ENCODE measurements around the gene ENPP6. TPM values are rescaled to one million over a fixed set of nuclear protein-coding genes. Genes with fewer than 3 reads are reported as not detected.
"Not testable (repeated sequence)": the region's sequence is repeated elsewhere in the genome, so short reads cannot be mapped to it uniquely, and the experiment has no call there.

The ENPP6 gene
- total RNA-seq, 2 experiments from 2014 or later, result 0.47 to 0.75 TPM

DNA sequence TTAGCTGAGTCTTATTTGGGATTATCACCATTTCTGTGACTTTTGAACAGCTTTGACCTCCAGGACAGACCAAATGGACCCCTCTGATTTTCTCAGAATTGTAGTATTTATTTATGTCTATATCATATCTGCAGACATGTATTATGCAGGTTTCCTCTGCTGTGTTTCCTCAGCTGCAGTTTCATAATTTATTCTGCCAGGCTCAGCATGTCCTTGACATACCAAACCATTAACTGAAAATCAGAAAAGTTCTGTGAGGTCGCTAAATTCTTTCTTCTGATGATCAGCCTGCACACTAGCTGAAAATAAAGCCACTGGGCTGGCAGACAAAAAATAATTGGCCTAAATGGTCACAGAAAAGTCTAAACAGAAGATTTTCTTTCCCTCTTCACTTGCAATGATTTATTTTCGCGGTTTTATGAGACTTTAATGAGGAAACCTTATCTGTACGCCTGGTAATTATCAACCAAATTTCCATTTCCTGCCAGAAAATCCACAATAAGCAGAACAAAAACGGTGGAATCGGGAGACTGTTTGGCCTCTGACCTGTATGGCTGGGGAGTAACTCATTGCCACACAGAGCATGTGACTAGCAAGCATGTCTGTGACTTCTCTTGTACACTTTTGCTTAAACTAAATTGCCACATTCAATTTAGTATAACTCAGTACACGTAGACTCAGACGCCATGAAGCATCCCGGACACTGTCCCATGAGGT, 150.9 kb downstream of the ENPP6 start:
- H3K36me3 Mint-ChIP-seq (ENCODE audit: low read depth), result no peaks in the 10 kb centered on the region
- ChIA-PET CTCF (interaction anchor here (0.8 kb wide), 1 partner anchor 351 kb away, joined by 3 read pairs; no protein-coding TSS in a partner anchor), POLR2A (no interaction called here)
- no peaks in the 10 kb centered on the region for H3K4me1 Mint-ChIP-seq
- H3K4me3 Mint-ChIP-seq, result no peak overlapping the region
- DNase-seq, result no peak
- no peak overlapping the region for H3K27ac Mint-ChIP-seq
- H3K9me3 Mint-ChIP-seq, result peaks cover under 1% of the 10 kb centered on the region
- peaks cover 17% of the 10 kb centered on the region for H3K27me3 Mint-ChIP-seq

DNA sequence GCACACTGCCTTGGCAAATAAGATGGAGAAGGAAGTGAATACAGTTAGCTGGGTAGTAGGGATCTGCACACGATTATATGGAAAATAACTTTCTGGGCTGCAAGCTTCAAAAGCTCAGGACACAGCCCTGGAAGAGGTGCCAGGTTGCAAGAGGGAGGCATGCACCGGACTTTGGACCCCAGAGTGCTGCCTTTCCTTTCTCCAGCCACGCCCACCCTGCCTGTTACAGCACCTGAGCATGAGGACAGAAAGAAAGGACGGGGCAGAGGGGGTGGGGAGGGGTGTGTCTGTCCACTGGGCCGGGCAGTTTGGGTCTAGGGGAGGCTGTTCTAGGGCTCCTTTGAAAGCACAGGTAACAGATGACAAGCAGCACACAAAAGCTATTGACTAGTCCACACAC, 152.8 kb downstream of the ENPP6 start:
- CTCF ChIA-PET, result no interaction called here
- Mint-ChIP-seq H3K4me1 (no peaks in the 10 kb centered on the region), H3K36me3 (ENCODE audit: low read depth) (no peaks in the 10 kb centered on the region), H3K27ac (no peak overlapping the region), H3K9me3 (no peaks in the 10 kb centered on the region), H3K4me3 (no peak overlapping the region), H3K27me3 (peaks cover 12% of the 10 kb centered on the region)
- POLR2A ChIA-PET, result no interaction called here
- no peak for DNase-seq

DNA sequence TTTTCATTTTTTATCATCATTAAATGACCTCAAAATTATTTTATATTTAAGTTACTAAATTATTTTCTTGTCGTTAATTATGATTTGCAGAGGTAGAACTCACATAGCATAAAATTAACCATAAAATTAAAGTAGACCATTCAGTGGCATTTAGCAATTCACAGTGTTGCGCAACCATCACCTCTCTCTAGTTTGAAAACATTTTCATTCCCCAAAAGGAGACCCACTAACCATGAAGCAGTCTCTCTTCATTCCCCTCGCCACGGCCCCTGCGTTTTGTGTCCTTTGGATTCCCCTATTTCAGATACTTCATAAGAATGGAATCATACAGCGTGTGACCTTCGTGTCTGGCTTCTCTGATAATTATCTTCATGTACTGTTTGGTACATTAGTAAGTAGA, 154.9 kb downstream of the ENPP6 start:
- POLR2A ChIA-PET, result no interaction called here
- H3K9me3 Mint-ChIP-seq, result no peaks in the 10 kb centered on the region
- no peak overlapping the region for H3K4me3 Mint-ChIP-seq
- no peak overlapping the region for H3K27ac Mint-ChIP-seq
- DNase-seq, result no peak
- CTCF ChIA-PET, result no interaction called here
- H3K27me3 Mint-ChIP-seq, result peaks cover 12% of the 10 kb centered on the region
- H3K4me1 Mint-ChIP-seq, result no peaks in the 10 kb centered on the region
- H3K36me3 Mint-ChIP-seq (ENCODE audit: low read depth), result no peaks in the 10 kb centered on the region

DNA sequence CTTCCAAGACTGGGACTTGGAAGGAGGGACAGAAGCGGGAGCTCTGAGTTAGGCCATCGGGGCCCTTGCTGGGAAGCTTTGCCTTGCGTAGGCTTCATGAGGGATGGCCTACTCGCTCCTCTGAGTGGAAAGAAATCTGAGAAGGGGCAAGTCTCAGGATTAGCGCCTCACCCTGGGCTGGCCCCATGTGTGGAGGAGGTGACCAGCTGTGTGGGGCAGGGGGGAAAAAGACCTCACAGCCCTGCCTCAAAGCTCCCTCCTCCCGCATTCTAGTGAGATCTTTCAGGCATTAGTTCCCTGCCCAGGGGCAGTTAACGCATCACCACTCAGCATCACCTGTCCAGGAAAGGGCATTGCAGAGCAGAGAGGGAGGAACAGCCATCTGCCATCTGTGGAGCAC, 156.1 kb downstream of the ENPP6 start:
- CTCF ChIA-PET, result no interaction called here
- H3K9me3 Mint-ChIP-seq, result no peaks in the 10 kb centered on the region

DNA sequence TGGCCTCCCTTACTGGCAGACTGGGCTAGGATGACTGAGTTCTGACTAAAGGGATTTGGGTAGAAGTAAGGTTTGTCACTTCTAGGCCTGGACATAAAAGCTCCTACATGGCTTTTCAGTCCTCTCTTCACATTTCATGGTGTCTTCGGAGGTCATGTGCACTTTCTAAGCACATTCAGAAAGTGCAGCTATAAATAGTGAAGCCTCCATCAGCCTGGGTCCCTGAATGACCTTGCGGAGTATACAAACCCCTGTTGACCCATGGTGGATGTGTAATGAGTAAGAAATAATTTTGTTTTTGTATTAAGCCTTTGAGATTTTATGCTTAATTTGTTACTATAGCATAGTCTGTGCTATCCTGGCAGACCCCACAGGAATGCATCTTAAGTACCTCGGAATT, 158.6 kb downstream of the ENPP6 start:
- Mint-ChIP-seq H3K27me3 (no peaks in the 10 kb centered on the region), H3K36me3 (ENCODE audit: low read depth) (no peaks in the 10 kb centered on the region), H3K4me3 (no peak overlapping the region), H3K27ac (no peak overlapping the region), H3K9me3 (no peaks in the 10 kb centered on the region), H3K4me1 (no peaks in the 10 kb centered on the region)
- CTCF ChIA-PET, result no interaction called here
- POLR2A ChIA-PET, result no interaction called here
- no peak for DNase-seq

More for the DNA sequence above, 156.1 kb downstream of the ENPP6 start:
- Mint-ChIP-seq H3K4me3 (no peak overlapping the region), H3K36me3 (ENCODE audit: low read depth) (no peaks in the 10 kb centered on the region), H3K4me1 (no peaks in the 10 kb centered on the region), H3K27me3 (peaks cover 4% of the 10 kb centered on the region), H3K27ac (no peak overlapping the region)
- DNase-seq, result no peak
- POLR2A ChIA-PET, result no interaction called here

DNA sequence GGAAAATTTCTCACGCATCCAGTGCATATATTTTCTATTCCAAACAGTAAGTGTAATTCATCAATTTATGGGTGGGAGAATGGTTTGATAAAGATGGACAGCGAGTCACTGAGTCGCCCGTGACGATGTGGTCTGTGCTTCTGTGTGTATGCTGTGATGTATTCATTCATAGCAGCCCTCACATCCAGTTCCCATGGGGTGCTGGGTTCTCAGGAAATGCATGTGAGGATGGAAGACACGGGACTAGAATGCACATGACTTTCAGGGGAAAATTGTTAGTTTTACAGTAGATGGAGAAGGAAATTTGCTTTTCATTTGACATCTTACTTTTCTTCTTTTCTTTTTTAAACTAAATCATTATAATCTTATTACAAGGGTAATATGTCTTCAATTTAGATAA, 159.6 kb downstream of the ENPP6 start:
- Mint-ChIP-seq H3K4me1 (no peaks in the 10 kb centered on the region), H3K36me3 (ENCODE audit: low read depth) (no peaks in the 10 kb centered on the region), H3K27me3 (no peaks in the 10 kb centered on the region), H3K27ac (no peak overlapping the region), H3K9me3 (no peaks in the 10 kb centered on the region), H3K4me3 (no peak overlapping the region)
- no peak for DNase-seq
- ChIA-PET POLR2A (no interaction called here), CTCF (no interaction called here)

DNA sequence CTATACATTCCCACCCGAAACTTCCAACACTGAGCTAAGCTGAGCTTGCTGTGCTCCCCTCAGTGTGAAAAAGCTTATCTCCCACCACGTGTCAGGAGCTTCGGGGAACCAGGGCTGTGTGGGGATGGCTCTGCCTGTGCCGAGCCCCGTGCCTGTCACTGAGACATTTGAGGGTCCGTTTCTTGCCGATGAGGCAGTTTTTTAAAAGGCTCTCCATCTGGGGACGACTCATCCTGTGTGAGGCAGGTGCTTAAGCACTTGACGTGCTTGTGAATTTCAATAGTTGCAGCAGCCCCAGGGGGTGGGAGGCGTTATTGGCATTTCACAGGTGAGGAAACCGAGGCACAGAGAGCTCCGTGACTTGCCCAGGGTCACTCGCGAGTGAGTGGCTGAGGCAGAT, 160.8 kb downstream of the ENPP6 start:
- no peaks in the 10 kb centered on the region for H3K4me1 Mint-ChIP-seq
- H3K9me3 Mint-ChIP-seq, result no peaks in the 10 kb centered on the region
- CTCF ChIA-PET, result no interaction called here
- H3K36me3 Mint-ChIP-seq (ENCODE audit: low read depth), result no peaks in the 10 kb centered on the region
- no peak for DNase-seq
- H3K4me3 Mint-ChIP-seq, result no peak overlapping the region
- POLR2A ChIA-PET, result no interaction called here
- no peak overlapping the region for H3K27ac Mint-ChIP-seq
- no peaks in the 10 kb centered on the region for H3K27me3 Mint-ChIP-seq

DNA sequence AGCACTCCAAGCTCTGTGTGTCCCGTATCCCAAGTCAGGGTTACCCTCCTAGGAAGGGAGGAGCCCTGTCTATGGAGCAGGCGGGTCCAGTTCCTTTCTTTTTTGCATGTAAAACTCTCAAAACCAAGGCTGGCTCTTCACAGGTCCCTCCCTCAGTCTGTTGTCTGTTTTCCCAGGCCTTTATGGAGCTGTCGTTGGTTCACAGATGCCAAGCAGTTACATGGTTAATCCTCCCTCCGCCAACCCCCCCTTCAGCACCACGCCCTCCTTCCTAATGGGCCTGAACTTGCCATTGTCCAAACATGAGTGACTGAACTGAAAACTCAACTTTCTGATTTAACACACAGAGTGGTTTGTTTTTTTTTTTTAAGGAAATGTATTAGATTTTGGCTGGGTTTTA, 164.2 kb downstream of the ENPP6 start:
- ChIA-PET POLR2A (interaction anchor here (0.7 kb wide), 1 partner anchor 753 kb away, joined by 3 read pairs; no protein-coding TSS in a partner anchor), CTCF (interaction anchor here (0.5 kb wide), 1 partner anchor 16 kb away, joined by 3 read pairs; no protein-coding TSS in a partner anchor)
- no peaks in the 10 kb centered on the region for H3K4me1 Mint-ChIP-seq

DNA sequence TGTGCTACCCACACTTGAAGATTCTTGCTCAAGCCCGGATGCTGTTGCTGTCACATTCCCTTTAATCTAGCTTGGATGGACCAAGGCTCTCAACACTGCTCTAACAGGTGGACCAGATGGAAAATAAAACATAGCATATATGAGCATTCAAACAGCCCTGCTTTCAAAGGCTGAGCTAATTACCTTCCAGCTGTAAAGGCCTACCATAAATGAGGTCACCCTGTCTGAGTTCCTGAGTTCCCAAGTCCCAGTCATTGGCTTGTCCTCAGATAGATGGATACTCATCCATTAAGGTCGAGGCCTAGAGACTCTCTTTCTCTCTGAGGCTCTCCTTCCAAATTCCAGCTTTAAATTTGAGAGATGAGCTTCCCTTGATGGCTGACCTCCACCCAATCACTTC, 165.1 kb downstream of the ENPP6 start:
- ChIA-PET POLR2A (no interaction called here), CTCF (no interaction called here)
- H3K36me3 Mint-ChIP-seq (ENCODE audit: low read depth), result no peaks in the 10 kb centered on the region
- H3K9me3 Mint-ChIP-seq, result peaks cover 8% of the 10 kb centered on the region
- H3K4me1 Mint-ChIP-seq, result no peaks in the 10 kb centered on the region
- no peak overlapping the region for H3K4me3 Mint-ChIP-seq
- H3K27ac Mint-ChIP-seq, result no peak overlapping the region
- peaks cover 2% of the 10 kb centered on the region for H3K27me3 Mint-ChIP-seq
- no peak for DNase-seq

More for the DNA sequence above, 164.2 kb downstream of the ENPP6 start:
- no peak for DNase-seq
- Mint-ChIP-seq H3K27me3 (peaks cover 2% of the 10 kb centered on the region), H3K9me3 (peaks cover 8% of the 10 kb centered on the region), H3K36me3 (ENCODE audit: low read depth) (no peaks in the 10 kb centered on the region), H3K27ac (no peak overlapping the region), H3K4me3 (no peak overlapping the region)

DNA sequence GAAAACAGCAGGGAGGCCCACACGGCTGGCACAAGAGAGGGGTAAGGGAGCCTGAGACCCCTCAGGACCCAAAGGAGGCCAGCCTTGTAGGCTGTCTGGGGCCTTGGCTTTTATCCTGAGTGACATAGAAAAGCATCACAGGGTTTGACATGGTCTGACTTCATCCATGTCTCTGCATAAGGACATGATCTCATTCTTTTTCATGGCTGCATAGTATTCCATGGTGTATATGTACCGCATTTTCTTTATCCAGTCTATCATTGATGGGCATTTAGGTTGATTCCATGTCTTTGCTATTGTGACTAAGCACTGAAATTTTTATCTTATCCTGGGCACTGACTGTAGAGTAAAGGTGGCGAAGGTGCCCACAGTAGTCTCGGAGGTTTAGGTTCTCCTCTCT, 166.4 kb downstream of the ENPP6 start:
- POLR2A ChIA-PET; DNase-seq; CTCF ChIA-PET; H3K36me3 Mint-ChIP-seq (ENCODE audit: low read depth); H3K27ac Mint-ChIP-seq; H3K4me3 Mint-ChIP-seq; H3K27me3 Mint-ChIP-seq; H3K4me1 Mint-ChIP-seq: not testable (repeated sequence)
- peaks cover 15% of the 10 kb centered on the region for H3K9me3 Mint-ChIP-seq

DNA sequence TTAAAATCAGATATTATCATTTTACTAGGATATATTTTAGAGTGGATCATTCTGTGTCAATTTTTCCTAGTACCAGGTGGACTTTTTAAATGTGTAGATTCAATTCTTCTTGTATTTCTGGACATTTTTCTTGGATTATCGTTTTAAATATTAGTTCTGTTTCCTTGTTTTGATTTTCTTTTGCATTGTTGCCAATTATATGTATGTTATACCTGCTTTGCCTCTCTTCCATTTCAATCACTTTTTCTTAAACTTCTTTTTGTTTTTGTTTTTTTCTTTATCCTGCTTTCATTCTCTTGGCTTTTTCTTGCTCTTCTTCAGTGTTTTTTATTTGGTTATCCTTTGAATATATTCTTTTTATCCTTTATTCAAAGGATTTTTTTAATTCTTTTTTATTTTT, 171.5 kb downstream of the ENPP6 start:
- H3K4me1 Mint-ChIP-seq, result no peaks in the 10 kb centered on the region

DNA sequence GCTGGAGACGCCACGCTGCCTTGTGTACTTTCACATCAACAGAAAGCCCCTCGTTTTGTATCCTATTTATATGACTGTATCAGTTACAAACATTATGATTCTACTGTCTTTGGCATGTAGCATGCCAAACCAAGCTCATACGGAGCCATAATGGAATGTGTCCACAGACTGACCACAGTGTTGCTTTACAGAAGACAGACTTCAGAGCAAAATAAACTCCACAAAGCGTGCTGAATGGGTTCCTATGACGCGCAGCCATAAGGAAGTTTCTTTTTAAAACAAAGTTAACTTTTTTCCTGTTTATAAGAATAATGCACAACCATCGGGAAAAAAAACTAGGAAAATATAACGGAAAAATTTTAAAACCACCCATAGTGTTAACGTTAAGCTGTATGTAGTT, 176.5 kb downstream of the ENPP6 start:
- CTCF ChIA-PET, result no interaction called here
- no peak for DNase-seq
- H3K27me3 Mint-ChIP-seq, result peaks cover 59% of the 10 kb centered on the region
- no peak overlapping the region for H3K27ac Mint-ChIP-seq
- POLR2A ChIA-PET, result no interaction called here
- peaks cover 5% of the 10 kb centered on the region for H3K9me3 Mint-ChIP-seq
- H3K36me3 Mint-ChIP-seq (ENCODE audit: low read depth), result peaks cover 3% of the 10 kb centered on the region
- H3K4me3 Mint-ChIP-seq, result no peak overlapping the region
- H3K4me1 Mint-ChIP-seq, result peaks cover 9% of the 10 kb centered on the region

More for the DNA sequence above, 171.5 kb downstream of the ENPP6 start:
- Mint-ChIP-seq H3K36me3 (ENCODE audit: low read depth) (peaks cover 3% of the 10 kb centered on the region), H3K4me3 (no peak overlapping the region), H3K9me3 (peaks cover 15% of the 10 kb centered on the region), H3K27me3 (peaks cover 34% of the 10 kb centered on the region), H3K27ac (no peak overlapping the region)
- ChIA-PET CTCF (no interaction called here), POLR2A (no interaction called here)
- DNase-seq, result no peak

DNA sequence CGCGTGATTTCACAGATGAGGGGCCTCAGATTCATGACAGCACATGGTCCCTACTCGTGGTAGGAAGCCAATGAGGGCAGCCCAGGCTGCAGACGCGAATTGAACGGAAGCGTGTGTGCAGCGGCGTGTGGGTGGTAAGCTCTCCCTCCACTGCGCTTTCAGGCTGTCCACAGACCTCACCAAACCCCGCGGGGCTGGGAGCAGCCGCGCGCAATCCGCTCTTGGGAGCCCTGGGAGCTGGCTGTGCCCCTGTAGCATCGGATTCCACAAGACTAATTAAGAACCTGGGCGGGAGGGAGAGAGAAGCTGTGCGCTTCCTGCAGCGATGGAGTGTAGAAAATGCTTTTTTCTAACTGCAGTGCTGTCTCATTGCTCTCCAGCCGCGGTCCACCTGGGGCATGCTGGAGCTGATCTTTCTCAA, 177.7 kb downstream of the ENPP6 start:
- Mint-ChIP-seq H3K27ac (no peak overlapping the region), H3K9me3 (no peaks in the 10 kb centered on the region), H3K4me3 (peak overlapping the region; percentile 30), H3K36me3 (ENCODE audit: low read depth) (no peaks in the 10 kb centered on the region), H3K27me3 (peaks cover 54% of the 10 kb centered on the region), H3K4me1 (peaks cover 9% of the 10 kb centered on the region)
- no peak for DNase-seq
- POLR2A ChIA-PET, result no interaction called here
- CTCF ChIA-PET, result no interaction called here
